T-helper 2 cell treated with Interferon-gamma antibody and Interleukin-4, amounts not matched to agents 100 ng/mL and 5 ng/mL, for 36 hours (primary cell): ENCODE measurements around the gene LCNL1. TPM values are rescaled to one million over a fixed set of nuclear protein-coding genes. Genes with fewer than 3 reads are reported as not detected.
"Not testable (repeated sequence)": the region's sequence is repeated elsewhere in the genome, so short reads cannot be mapped to it uniquely, and the experiment has no call there.

Experiments
- intact Hi-C: fragments of 100-400 bp; cut with micrococcal nuclease; formaldehyde crosslinking; loops from one replicate; pipeline ENCODE4 v1.15.1; 2023
- total RNA-seq: library from RNA; stranded (reverse); gene quantifications from 2 replicates; pipeline ENCODE4 v1.2.3, GENCODE V29; 2022

Gene LCNL1
- total RNA-seq, 1 donor from 2014 or later, result 0.20 TPM

GRCh38 chr9:136991993-136992818 is 9.4 kb downstream of the LCNL1 start, which contains the start of gene PAXX:
Gene PAXX (plus strand): TSS chr9:136992422. CDS start chr9:136992444, 22 bp downstream.
- intact Hi-C loops, result loop anchor here (1.0 to 5.0 kb wide), 8 partner anchors 14 to 509 kb away; partner anchors contain the start of genes C8G, FBXW5, PHPT1 and SAPCD2

- intact Hi-C loops, result loop anchor here (1.0 to 5.0 kb wide), 8 partner anchors 15 to 510 kb away; partner anchors contain the start of genes C8G, FBXW5, PHPT1 and SAPCD2
These were observed 10.1 kb downstream of the LCNL1 start for GRCh38 chr9:136992819-136993369.

GRCh38 chr9:136994180-136994887 is 11.5 kb downstream of the LCNL1 start:
- intact Hi-C loops, result loop anchor here (5.0 kb wide), 1 partner anchor 147 kb away; the partner anchor contains the start of gene PHPT1

- intact Hi-C loops, result loop anchor here (5.0 kb wide), 1 partner anchor 148 kb away; the partner anchor contains the start of gene PHPT1
These were observed 12.1 kb downstream of the LCNL1 start for GRCh38 chr9:136994888-136995230.

DNA sequence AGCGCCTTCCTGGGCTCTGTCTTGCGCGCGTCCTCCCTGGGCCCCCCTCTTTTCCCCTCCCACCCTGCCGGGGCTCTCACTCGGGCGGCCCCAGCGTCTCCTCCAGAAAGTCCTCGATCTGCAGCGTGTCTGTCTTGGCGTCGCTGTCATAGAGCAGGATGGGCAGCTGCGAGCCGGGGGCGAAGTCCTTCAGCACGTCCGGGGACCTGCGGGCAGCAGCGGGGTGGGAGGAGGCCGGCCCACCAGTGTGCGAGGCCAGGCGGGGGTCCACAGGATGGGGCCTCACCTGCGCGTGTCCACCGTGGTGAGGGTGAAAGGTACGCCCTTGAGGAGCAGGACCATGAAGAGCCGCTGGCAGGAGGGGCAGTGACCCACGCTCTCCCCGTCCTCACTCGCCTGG is 12.6 kb downstream of the LCNL1 start:
- intact Hi-C loops, result no loop called here

DNA sequence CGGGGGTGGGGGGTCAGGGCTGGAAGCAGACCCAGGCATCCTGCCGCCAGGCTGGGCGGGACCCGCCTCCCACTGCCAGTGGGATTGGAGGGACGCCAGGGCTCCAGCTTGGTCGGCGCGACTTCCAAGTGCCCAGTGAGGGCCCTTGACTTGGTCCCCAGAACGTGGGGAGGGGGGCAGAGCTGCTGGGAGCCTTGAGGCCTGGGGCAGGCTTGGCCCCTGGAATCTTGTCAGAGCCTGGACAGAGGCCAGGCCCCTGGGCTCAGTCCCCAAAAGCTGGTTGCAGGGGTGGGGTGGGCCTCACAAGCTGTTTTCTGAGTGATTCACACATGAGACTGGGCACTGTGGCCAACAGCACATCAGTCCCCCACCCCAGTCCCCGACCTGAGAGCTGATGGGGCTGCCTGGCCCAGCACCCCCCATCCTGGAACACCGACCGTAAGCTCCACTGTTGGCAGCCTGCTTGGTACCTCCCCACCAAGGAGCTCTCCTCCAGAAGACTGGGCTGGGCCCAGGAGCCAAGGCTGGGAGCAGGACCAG is 13.0 kb downstream of the LCNL1 start:
- intact Hi-C loops, result no loop called here

DNA sequence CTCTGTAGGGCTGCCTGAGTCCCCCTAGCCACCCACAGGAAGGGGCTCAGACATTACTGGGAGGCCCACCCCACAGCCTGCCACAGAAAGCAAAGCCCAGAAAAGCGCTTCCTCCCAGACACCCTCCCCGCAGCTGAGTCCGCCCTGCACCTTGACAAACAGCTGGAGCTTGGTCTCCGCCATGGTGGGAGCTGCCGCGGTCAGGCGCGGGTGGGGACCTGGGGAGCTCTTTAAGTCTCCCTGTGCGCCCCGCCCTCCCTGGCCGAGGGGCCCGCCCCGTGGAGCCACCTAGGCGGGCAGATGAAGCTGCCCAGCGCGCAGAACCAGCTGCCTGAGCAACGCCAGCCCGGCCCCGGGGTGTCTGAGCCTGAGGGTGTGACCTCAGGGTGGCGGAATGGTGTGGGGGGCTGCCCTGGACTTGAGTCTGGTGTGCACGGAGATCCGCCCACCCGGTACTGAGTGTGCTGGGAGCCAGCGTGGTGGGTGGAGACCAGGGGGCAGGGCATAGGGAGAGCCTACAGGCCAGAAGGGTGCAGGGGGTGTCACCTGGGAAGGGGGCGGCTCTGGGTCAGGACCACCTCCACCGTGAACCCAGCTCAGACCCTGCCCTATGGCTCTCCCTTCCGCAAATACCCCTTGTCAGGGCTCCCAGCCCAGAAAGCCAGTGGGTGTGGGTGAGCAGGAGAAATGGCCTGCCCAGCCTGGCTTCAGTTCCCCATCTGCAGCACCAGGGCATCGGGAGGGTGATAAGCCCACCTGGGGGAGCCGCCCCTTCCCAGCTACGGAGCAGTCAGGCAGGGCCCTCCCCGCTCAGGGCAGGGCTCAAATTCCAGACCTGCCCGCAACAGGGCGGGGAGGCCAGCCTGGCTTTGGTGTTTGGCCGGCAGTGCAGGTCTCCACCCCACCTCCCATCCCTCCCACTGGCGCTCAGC is 13.8 kb downstream of the LCNL1 start, which contains the start of gene CLIC3:
TSS of gene CLIC3 (minus strand) at position 208 of the 932 bp plus-strand sequence. CDS start at position 183, 25 bp downstream.
- intact Hi-C loops, result no loop called here

DNA sequence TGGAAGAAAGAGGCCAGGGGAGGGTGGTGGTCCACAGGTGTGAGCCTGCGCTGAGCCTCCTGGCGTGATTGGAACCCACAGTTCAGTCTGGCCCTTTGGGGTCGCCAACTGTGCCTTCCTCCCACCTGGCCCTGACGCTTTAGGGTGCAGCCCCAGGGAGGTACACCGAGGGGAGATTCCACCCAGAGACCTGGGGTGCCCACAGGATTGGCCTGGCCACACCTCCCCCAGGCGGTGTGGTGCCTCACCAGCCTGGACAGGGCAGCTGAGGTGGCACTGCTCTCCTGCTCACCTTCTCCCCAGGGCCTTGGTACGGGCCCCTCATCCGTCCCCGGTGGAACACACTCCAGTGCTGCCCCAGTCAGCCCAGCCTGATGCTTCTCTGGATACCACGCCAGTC is 14.6 kb downstream of the LCNL1 start:
- intact Hi-C loops, result no loop called here

DNA sequence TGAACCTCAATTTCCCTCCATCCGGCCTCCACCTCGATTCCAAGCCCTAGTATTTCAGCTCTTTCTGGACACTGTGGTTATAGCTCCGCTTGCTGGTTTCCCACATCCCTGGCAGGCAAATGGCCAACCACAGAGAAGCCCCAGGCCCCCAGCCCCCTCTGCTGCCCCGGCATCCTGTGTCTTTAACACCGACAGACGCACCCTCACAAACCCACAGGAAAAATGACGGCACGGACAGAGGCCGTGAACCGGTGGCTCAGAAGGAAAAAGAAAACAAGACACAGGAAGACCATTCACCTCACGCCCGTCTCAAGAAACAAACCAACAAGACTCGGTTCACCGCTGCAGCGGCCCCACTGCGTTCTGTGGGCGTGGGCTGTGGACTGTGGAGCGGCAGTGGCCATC is 15.0 kb downstream of the LCNL1 start:
- intact Hi-C loops, result no loop called here

- intact Hi-C loops, result no loop called here
These were observed 17.6 kb downstream of the LCNL1 start for GRCh38 chr9:137000177-137000930.

DNA sequence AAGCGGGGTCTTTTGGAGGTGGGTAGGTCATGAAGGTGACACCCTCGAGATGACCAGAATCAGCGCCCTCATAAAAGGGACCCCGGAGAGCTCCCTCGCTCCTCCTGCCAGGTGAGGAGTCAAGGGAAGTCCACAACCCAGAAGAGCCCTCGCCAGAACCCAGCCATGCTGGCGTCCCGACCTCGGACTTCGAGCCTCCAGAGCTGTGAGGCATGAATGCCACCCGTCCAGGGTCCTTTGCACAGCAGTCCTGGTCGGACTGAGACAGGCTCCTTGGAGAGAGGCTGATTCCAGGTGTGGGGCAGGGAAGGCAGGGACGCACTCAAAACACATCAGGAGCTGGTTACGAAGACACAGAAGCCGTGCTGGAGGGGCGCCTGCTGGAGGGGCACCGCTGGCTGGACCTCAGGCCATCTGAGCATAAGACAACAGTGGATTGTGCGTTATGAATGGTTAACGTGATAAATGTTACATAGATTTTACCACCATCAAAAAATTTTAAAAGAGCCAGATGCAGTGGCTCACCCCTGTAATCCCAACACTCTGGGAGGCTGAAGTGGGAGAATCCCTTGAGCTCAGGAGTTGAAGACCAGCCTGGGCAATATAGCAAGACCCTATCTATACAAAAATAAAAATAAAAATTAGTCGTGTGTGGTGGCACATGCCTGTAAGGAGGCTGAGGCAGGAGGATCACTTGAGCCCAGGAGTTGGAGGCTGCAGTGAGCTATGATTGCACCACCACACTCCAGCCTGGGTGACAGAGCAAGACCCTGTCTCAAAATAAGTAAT is 19.3 kb downstream of the LCNL1 start:
- intact Hi-C loops, result no loop called here

- intact Hi-C loops, result no loop called here
These were observed 19.9 kb downstream of the LCNL1 start for GRCh38 chr9:137002646-137003041.

- intact Hi-C loops, result not testable (repeated sequence)
These were observed 21.5 kb downstream of the LCNL1 start for GRCh38 chr9:137004285-137004684.

DNA sequence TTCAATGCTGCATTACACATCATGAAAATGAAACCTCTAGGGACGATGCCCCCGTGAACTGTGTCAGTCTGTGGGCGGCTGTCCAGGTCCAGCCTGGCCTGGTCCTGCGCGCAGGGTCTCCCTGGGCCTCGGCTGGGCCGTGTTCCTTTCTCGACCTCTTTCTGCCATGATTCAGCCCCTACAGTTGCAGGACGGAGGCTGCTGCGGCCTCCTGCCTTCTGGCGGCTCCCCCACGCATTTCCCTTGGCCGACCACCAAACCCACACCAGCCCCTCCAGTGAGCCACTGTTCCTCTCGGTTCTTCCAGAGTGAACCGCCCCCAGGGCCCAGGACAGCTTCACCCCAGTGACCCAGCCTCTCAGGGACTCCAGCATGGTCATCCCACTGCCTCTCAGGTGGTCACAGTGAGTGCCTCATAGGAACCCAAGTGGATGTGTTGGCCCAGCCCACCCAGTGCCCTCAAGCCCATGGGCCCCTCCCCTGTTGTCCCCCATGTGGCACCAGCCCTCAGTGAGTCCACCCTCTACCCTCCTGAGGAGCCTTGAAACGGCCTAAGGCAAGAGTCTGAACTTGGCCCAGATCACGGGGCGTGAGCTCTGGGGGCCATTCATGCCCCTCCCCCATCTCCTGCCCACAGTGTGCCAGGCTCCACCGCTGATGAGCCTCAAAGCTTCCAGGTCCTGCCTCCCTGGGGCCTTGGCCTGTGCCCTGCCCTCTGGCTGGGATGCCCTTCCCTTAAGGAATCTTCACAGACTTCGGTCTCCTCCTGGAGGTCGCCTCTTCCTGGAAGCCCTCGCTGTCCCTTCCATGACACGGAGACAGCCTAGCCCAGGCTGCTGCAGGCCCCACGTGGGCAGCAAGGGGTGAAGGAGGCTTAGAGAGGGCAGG is 23.6 kb downstream of the LCNL1 start:
- intact Hi-C loops, result no loop called here

DNA sequence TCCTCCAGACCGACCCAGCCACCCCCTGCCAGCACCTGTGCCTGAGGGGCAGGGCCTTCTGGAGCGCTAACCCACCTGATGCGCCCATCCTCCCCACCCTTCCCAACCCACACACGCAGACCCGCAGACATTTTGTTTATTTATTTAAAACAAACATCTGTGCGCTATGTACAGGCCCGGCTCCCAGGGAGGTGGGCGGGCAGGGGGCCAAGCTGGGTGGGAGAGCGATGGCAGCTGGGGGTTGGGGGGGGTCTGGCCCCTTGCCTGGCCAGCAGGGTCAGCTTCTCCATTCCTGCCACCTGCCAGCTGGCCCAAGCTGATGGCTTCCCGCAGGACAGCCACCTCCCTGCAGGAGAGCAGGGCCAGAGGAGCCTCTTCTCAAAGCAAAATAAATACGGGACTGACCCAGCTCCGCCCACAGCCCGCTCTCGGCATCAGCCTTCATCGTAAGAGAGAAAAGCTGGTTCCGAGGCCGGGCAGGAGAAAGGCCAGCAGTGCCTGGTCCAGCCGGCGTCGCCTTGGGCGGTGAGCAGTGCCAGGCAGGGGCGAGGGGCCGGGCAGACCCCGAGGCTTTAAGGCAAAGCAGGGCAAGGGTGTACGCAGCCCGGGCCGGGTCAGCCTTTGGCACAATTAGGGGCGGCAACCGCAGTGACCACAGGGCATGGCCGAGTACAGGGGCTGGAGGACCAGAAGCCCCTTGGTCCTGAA is 24.5 kb downstream of the LCNL1 start:
- intact Hi-C loops, result no loop called here

DNA sequence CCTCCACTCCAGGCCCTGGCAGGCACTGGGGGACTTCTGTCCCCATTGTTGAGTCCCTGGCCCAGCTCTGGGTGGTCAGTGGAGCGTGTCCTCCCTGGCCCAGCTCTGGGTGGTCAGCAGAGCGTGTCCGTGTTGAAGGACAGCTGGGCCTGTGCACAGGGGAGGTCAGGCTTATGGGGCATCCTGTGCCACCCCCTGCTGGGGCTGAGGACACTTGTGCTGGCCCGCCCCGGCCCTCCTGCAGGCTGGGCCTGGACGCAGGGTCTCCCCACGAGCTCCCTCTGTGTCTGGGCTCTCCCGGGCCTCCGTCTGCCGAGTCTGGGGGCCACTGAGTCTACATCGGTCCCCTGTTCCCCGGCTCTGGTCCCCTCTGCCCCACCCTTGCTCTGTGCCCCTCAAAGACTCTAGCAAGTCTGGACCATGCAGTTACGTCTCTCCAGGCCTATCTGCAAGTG is 25.1 kb downstream of the LCNL1 start:
- intact Hi-C loops, result no loop called here

GRCh38 chr9:137008312-137008711 is 25.5 kb downstream of the LCNL1 start:
- intact Hi-C loops, result no loop called here
